Astrocyte of the hippocampus (primary cell): ENCODE measurements around the gene LYG1.
A peak's percentile ranks its signal among the peaks of the same experiment; 100 is the strongest.

ENCODE experiments used
- DNase-seq: peaks from one replicate; pipeline ENCODE4 v3.0.0; 2011; ENCODE audit warnings: low read depth, low spot score

LYG1 gene

GRCh38 chr2:99275882-99276281 is 25.1 kb downstream of the LYG1 start:
- peak; percentile 11 for DNase-seq

- DNase-seq: no peak
Observed at GRCh38 chr2:99261242-99261641, 39.8 kb downstream of the LYG1 start.

DNA sequence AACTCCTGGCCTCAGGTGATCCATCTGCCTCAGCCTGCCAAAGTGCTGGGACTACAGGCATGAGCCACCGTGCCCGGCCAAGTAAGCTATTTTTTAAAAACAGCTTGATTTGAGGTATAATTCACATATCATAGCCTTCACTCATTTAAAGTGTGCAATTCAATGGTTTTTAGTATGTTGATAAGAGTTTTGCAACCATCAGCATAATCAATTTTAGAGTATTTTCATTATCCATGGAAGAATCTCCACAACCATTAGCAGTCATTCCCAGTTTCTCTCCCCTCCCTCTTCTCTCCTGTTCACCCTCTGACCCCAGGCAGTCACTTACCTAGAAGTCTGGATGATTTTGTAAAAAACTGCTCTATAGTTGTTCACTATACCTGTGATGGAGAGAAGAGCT is 40.8 kb downstream of the LYG1 start:
- DNase-seq: no peak

- DNase-seq: no peak
Observed at GRCh38 chr2:99259465-99259864, 41.5 kb downstream of the LYG1 start.

DNA sequence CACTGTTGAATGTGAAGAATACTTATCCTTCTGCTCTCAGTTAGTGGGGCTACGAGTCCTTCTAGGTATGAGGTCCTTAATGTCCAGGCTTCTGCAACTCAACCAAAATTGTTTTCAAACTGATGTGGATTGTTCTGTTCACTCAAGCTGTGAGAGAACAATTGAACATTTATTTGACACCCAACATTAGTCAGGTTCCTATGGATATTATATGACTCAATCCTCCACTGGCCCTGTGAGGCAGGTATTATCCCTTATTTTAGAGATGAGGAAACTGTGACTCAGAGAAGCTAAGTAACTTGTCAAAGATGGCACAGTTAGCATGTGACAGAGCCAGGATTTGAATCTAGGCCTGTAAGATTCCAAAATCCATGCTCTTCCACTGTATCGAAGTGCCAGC is 44.3 kb downstream of the LYG1 start:
- DNase-seq: no peak

GRCh38 chr2:99255491-99256318 is 45.3 kb downstream of the LYG1 start, which contains the start of gene LYG2:
LYG2 (minus strand) TSS chr2:99255666; CDS start chr2:99254260, 1,406 bp downstream.
- DNase-seq: no peak

- no peak for DNase-seq
Observed at GRCh38 chr2:99249951-99250350, 51.0 kb downstream of the LYG1 start.

DNA sequence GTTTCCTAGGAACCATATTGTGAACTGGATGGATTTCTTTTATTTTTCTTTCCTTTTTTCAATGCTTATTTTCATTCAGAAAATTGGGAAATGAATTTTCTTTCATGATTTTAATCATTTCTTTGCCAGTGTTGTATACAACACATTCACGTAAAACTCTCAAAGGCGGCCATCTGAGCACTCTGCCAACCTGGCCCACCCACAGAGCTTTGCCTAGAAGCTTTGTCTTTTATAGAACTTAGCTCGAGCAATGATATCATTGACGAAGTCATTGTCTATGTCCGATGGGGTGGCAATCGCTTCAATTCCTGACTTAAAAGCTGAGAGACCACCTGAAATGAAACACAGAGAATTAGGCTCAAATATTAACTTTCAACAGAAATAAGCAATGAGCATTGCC is 58.8 kb downstream of the LYG1 start:
- no peak for DNase-seq

GRCh38 chr2:99240431-99240830 is 60.6 kb downstream of the LYG1 start:
- DNase-seq: no peak

GRCh38 chr2:99238599-99238998 is 62.4 kb downstream of the LYG1 start:
- no peak for DNase-seq
